ENCODE measurements around the gene ARHGAP28. TPM values are rescaled to one million over a fixed set of nuclear protein-coding genes. Genes with fewer than 3 reads are reported as not detected.

The ARHGAP28 gene
- total RNA-seq, 1 donor from 2014 or later = 350 TPM

DNA sequence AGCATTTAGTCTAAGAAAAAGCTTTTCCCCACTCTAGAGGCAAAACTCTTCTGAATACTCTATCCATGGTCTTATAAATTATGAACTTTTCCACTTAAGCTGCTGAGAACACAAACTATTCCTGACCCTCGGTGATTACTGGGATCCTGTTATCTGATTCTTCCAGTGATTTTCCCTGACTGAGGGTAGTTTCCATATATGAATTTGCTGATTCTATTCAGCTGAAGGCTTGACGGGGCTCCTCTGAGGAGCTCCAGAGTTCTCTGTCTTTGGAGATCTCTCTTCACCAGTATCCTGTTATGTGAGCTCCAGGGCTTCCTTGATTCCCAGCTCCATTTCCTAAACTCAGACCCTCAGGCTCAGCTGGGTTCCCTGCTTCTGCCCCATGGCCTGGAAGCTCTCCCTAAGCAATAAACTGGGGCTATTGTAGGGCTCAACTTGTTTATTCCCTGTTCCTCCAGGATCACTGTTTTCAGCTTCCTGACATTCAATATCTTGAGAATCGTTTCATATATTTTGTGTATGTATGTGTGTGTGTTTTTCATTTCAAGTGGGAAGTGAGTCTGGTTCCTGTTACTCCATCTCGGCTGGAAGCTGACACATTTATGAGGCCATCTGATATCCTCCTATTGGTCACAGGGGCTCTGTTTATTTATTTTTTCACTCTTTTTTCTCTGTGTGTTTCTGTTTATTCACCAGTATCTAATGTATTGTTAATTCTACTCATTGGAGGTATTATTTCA is 78.2 kb downstream of the ARHGAP28 start:
- Mint-ChIP-seq H3K27ac (ENCODE audit: unreplicated experiment) (peak overlapping the region; percentile 98), H3K9me3 (ENCODE audit: unreplicated experiment) (no peaks in the 10 kb centered on the region), H3K36me3 (ENCODE audit: low read depth, unreplicated experiment) (peaks cover 10% of the 10 kb centered on the region), H3K4me3 (ENCODE audit: unreplicated experiment) (no peak overlapping the region), H3K27me3 (ENCODE audit: unreplicated experiment) (peaks cover 2% of the 10 kb centered on the region), H3K4me1 (ENCODE audit: unreplicated experiment) (peaks cover 52% of the 10 kb centered on the region)
- peak; percentile 33 for DNase-seq (ENCODE audit: low spot score)
- TF ChIP-seq, protein P1, sequence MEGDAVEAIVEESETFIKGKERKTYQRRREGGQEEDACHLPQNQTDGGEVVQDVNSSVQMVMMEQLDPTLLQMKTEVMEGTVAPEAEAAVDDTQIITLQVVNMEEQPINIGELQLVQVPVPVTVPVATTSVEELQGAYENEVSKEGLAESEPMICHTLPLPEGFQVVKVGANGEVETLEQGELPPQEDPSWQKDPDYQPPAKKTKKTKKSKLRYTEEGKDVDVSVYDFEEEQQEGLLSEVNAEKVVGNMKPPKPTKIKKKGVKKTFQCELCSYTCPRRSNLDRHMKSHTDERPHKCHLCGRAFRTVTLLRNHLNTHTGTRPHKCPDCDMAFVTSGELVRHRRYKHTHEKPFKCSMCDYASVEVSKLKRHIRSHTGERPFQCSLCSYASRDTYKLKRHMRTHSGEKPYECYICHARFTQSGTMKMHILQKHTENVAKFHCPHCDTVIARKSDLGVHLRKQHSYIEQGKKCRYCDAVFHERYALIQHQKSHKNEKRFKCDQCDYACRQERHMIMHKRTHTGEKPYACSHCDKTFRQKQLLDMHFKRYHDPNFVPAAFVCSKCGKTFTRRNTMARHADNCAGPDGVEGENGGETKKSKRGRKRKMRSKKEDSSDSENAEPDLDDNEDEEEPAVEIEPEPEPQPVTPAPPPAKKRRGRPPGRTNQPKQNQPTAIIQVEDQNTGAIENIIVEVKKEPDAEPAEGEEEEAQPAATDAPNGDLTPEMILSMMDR (IDR thresholded peaks at IDR 0.05; ENCODE audit: unreplicated experiment) = no peak

DNA sequence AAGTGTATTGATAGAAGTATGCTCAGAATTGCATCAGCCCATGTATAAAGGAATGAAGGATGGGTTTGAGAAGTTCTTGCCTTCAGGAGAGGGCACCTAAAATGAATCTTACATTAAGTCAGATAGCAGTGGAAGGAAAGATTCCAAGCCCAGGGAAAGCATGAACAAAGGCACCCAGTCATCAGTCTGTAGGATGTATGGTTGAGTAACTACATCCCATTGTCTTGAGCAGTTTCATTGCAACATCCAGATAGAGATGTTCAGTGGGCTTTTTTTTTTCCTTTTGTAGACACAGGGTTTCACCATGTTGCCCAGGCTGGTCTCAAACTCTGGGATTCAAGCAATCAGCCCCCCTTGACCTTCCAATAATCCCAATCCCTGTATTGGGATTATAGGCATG is 80.7 kb downstream of the ARHGAP28 start:
- DNase-seq (ENCODE audit: low spot score) = no peak
- no peak overlapping the region for H3K4me3 Mint-ChIP-seq (ENCODE audit: unreplicated experiment)
- TF ChIP-seq, protein P1 (IDR thresholded peaks at IDR 0.05; ENCODE audit: unreplicated experiment) = no peak
- peaks cover 2% of the 10 kb centered on the region for H3K27me3 Mint-ChIP-seq (ENCODE audit: unreplicated experiment)
- peak overlapping the region; percentile 28 for H3K27ac Mint-ChIP-seq (ENCODE audit: unreplicated experiment)
- peaks cover 59% of the 10 kb centered on the region for H3K4me1 Mint-ChIP-seq (ENCODE audit: unreplicated experiment)
- H3K9me3 Mint-ChIP-seq (ENCODE audit: unreplicated experiment) = no peaks in the 10 kb centered on the region
- peaks cover 19% of the 10 kb centered on the region for H3K36me3 Mint-ChIP-seq (ENCODE audit: low read depth, unreplicated experiment)

DNA sequence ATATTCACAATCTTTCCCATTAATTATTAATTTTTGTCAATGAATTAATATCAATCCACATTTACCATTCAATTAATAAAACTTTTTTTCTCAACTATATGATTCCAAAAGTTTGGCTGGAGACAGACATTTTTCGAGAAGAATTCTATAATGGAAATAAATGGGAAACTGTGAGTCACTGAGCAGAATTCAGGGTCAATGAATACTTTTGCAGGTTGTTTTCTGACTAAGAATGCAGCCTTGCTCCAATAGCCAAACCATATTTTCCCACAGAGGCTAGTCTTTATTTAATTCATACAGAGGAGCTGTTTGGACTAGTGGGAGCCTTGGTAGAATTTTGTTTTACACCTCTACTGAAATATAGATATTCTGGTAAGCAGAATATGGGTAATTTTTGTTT is 82.3 kb downstream of the ARHGAP28 start:
- Mint-ChIP-seq H3K4me3 (ENCODE audit: unreplicated experiment) (no peak overlapping the region), H3K4me1 (ENCODE audit: unreplicated experiment) (peaks cover 53% of the 10 kb centered on the region), H3K9me3 (ENCODE audit: unreplicated experiment) (no peaks in the 10 kb centered on the region), H3K36me3 (ENCODE audit: low read depth, unreplicated experiment) (peaks cover 19% of the 10 kb centered on the region), H3K27me3 (ENCODE audit: unreplicated experiment) (no peaks in the 10 kb centered on the region), H3K27ac (ENCODE audit: unreplicated experiment) (no peak overlapping the region)
- TF ChIP-seq, protein P1 (IDR thresholded peaks at IDR 0.05; ENCODE audit: unreplicated experiment) = no peak
- no peak for DNase-seq (ENCODE audit: low spot score)

DNA sequence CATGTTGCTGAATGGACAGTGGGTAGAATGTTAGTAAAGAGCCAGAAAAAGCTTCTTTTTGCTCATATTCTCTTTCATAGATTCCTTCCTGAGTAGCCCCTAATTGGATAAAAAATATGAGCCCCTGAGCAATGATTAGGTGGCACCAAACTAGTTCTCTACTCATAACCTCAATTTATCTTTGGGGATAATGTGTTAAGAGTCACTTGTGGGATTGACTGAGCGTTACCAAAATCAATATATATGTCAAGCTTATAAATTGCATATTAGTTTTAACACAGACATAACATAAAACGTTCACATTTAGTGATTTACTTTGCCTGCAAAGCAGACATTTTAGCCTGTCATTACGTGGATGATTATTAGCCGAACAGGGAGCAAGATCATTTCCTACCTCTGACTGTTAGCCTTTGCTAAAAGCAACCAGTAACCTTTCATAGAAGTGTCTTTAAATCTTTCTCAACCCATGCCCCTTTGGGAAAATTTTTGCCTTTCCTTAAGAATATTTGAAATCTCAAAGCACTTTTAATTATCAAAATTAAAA is 85.4 kb downstream of the ARHGAP28 start:
- H3K4me1 Mint-ChIP-seq (ENCODE audit: unreplicated experiment) = peaks cover 36% of the 10 kb centered on the region
- TF ChIP-seq, protein P1 (IDR thresholded peaks at IDR 0.05; ENCODE audit: unreplicated experiment) = no peak
- no peak overlapping the region for H3K4me3 Mint-ChIP-seq (ENCODE audit: unreplicated experiment)
- no peaks in the 10 kb centered on the region for H3K9me3 Mint-ChIP-seq (ENCODE audit: unreplicated experiment)
- no peak overlapping the region for H3K27ac Mint-ChIP-seq (ENCODE audit: unreplicated experiment)
- no peak for DNase-seq (ENCODE audit: low spot score)
- H3K27me3 Mint-ChIP-seq (ENCODE audit: unreplicated experiment) = no peaks in the 10 kb centered on the region
- H3K36me3 Mint-ChIP-seq (ENCODE audit: low read depth, unreplicated experiment) = peaks cover 13% of the 10 kb centered on the region

DNA sequence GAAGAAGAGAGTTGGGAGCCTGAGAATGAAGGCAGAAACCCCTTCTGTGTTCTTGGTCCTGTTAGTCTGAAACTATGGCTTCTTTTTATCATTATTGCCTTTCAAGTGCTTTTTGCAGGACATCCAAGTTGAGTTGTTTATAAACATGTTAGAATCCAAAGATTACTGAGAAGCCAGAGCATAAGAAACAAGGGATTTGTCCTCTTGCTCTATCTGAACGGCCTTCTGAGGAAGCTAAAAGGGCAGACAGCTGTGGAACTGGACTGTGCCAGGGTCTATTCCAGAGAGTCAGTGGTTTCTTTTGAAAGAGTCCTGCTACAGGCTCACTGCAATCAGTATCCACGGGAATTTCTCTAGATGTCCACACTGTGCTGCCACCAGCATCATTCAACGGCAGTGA is 86.6 kb downstream of the ARHGAP28 start:
- H3K36me3 Mint-ChIP-seq (ENCODE audit: low read depth, unreplicated experiment) = peaks cover 13% of the 10 kb centered on the region
- H3K27me3 Mint-ChIP-seq (ENCODE audit: unreplicated experiment) = no peaks in the 10 kb centered on the region
- peaks cover 32% of the 10 kb centered on the region for H3K4me1 Mint-ChIP-seq (ENCODE audit: unreplicated experiment)
- H3K27ac Mint-ChIP-seq (ENCODE audit: unreplicated experiment) = no peak overlapping the region
- H3K4me3 Mint-ChIP-seq (ENCODE audit: unreplicated experiment) = no peak overlapping the region
- H3K9me3 Mint-ChIP-seq (ENCODE audit: unreplicated experiment) = no peaks in the 10 kb centered on the region
- no peak for DNase-seq (ENCODE audit: low spot score)
- TF ChIP-seq, protein P1 (IDR thresholded peaks at IDR 0.05; ENCODE audit: unreplicated experiment) = no peak

Data from endothelial cell (in vitro differentiated cells).